DMS 273 (cell line): ENCODE data around the gene LARGE1.
A peak's percentile ranks its signal among the peaks of the same experiment; 100 is the strongest.

Experiments
- DNase-seq: peaks from one replicate; lab custom pipeline; 2025; ENCODE audit not compliant: unreplicated experiment; lab: John Stamatoyannopoulos, UW

Gene LARGE1

DNA sequence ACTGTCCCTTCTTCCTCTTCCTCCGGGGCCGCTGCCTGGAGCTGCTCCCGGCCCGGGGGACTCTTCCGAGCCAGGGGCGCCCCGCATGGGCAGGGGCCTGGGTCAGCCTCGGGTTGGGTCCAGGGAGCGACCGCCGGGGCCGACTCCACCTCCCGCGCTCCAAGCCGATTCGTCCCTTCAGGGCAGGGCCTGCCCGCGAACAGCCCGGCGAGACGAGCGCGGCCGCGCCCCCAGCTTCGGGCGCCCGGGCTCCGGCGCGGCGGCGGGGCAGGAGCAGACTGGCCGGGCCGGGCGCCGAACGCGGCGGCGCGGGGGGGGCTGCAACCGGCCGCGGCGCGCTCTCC lies at the start of gene LARGE1:
Gene LARGE1 (minus strand): TSS at position 280 of the 344 bp plus-strand sequence.
- DNase-seq = peak; percentile 57

DNA sequence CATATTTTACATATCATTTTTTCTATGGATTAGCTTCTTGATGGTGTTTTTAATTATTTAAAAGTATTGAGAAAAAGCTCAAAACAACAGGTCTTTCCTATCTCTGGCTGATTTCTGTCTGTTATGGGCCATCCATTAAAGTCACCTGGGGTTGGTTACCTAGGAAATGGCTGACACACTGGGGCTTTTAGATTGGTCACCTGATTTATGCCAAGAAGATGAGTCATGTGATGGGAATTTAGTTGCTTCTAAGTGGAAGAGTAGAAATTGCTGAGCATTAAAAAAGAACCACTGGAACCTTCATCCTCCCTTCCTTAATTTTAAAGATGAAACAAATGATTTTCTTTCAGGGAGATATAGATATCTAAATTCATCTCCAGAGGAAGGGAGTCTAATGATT lies 48.8 kb upstream of the LARGE1 start:
- DNase-seq = no peak

DNA sequence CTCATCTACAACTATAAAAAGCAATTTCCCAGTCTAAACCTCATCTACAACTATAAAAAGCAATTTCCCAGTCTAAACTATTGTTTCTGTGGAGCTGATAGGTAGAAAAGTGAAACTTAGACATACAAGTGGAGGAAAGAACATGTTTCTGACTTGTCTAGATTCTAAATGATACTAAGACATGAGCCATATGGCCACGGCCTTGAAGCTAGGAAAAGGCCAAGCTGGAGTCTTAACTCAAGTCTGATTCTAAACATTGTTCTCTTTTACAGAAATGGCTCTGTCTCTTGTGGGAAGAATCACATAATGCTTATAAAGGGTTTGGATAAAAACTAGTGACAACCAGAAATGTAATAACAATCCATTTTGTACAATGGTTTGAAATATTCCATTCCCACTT lies 43.8 kb upstream of the LARGE1 start:
- DNase-seq = no peak

DNA sequence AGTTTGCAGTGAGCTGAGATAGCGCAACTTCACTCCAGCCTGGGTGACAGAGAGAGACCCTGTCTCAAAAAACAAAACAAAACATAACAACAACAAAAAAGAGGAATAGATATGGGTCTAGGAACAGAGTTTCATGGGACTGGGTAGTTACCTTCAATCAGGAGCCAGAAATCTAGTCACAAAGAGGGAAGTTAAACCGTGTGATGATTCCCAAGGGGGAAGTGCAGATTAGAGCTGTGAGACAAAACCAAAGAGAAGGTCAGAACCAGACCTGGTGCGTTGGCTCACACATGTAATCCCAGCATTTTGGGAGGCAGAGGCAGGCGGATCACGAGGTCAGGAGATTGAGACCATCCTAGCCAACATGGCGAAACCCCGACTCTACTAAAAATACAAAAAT lies 42.1 kb upstream of the LARGE1 start:
- DNase-seq = no peak

DNA sequence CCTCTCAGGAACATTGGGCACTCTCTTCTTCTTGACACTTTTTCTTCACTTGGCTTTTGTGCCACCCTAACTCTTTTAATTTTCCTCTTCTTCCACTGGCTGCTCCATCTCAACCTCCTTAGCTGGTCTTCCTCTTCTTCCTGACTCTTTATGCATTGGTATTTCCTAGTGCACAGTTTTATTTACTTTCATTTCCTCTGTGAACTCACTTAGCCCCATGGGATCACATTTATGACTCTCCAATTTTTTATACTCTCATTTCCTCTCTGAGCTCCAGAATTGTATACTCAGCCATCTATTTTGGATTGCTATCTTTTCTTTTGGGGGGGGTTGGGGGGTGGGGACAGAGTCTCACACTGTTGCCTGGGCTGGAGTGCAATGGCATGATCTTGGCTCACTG lies 38.5 kb upstream of the LARGE1 start:
- no peak for DNase-seq

DNA sequence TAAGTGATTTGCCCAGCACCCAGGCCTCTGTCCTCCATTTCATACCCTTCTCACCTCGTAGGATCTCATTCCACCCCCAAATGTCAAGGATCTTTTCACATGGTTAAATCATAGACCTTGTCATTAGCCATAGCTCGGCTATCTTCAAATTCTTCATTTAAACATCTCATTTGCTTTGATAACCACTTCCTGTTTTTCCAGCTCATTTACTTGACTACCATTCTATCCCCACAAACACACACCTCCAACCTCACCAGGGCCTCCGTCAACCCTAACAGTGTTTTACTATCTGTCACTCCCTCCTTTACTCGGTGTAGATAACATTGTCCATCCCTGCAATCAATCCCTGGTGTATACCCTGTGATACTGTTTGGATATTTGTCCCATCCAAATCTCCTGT lies 36.8 kb upstream of the LARGE1 start:
- no peak for DNase-seq

DNA sequence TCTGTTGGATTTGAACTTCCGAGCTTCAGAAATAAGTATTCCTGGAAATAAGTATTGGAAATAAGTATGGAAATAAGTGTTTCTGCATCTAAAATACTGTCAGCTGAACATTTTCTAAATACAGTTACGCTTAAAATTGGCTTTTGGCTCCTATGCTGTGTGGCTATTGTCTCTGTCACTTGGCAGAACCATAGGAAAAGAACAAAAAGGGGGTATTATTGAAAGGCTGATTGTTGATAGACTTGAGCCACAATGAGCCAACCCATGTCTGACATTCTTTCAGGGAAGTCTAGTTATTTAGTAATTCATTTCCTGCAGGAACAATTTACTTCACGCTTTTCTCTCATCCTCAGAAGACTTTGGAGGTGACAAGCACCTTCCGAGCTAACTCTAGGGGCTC lies 32.5 kb upstream of the LARGE1 start:
- no peak for DNase-seq

DNA sequence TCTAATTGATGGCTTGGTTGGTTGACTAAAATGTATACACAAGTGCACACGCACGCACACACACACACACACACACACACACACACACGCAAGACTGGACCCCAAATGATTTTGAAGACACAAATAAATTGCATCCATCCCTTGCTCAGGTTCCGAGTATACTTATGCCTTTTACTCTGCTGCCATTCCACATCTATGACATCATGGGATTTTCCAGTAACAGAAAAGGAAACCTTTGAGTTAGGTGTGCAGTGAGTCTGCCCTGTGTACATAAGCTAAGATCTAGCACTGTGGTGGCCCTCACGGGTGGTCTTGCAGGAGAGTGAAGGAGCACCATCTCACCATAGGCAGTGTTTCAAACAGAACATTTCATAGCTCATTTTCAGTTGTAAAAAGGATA lies 20.5 kb upstream of the LARGE1 start:
- no peak for DNase-seq

DNA sequence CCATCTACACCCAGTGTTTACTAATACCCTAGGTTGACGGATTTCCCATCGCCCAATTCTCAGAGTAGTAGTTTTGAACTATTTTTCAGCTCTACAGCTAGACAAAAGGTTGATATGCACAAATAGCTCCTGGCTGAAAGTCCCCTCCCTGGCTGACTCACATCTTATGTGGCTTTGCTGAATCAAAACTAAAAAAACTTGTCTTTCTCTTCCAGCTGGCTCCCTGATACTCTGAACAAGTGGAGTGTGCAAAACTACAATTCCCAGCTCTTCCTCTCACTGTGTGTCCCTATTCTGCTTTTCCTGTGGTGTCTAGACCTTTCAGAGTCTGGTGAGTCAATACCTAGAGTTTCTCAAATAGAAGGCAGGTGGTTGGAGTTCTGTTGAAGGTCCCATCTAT lies 12.7 kb upstream of the LARGE1 start:
- DNase-seq = no peak

DNA sequence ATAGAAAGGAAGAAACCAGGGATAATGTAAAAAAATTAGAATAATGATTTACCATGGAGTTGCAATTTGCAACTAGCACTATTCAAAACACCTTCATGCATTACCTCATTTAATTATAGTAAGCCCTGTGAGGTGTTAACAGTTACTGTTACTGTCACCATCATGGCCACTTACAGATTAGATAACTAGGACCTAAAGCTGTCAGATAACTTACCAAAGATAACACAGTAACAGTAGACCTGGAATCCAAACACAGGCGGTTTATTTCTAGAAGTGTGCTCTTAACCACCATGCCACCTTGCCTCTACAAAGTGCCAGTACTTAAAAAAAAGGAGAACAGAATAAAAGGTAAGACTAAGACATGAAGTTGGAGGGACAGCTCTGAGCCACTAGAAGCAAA lies 11.1 kb upstream of the LARGE1 start:
- DNase-seq = no peak

DNA sequence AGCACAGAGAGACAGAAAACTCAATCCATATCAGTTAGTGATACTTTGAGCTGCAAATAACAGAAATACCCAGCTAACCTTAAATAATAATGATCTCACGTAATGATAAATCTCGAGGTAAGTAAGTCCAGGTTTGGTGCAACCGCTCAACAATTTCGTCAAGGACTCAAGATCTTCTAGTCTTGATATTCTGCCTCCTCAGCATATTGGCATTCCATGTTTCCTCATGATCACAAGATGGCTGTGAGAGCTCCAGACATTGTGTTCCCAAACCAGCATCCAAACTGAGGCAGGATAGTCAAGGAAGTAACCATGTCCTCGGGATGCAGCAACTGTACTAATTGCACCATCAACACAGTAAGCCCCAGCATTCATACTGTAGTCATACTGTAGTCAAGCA lies 7.5 kb upstream of the LARGE1 start:
- DNase-seq = no peak

DNA sequence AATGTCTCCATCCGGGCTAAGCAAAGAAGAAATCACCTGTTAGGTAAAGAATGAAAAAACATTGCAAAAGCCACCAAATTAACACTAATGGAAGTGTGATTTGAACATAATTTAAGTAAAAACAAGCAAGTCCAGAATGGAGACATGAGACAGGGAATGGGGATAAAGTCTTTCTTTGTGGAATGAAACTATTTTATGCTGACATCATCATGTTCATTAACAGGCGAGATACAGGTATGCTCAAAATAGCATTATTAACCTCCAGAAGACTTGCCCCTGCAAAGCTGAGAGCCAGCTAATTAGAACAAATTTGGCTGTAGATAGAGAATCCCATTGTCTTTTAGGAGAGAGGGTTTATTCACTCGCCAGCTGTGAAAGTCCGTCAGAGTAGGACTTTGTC lies 4.9 kb upstream of the LARGE1 start:
- no peak for DNase-seq

DNA sequence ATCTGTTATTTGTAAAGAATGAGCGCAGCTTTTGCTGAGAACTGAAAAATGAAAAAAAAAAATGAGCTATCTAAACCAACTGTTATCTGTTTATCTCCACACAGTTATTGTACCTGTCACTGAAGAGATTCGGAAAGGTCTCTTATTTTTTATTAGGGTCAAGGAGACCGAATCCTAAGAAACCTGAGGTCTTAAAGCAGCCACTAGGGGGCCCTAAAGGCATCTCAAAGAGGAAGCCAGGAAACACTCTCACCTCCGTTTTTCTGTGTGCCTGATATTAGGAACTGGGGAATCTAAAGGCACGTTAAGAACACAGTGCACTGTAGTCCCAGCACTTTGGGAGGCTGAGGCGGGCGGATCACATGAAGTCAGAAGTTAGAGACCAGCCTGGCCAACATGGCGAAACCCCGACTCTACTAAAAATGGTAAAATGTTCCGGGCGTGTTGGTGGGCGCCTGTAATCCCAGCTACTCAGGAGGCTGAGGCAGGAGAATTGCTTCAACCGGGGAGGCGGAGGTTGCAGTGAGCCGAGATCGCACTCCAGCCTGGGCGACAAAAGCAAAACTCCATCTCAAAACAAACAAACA lies 3.5 kb upstream of the LARGE1 start:
- peak; percentile 82 for DNase-seq

DNA sequence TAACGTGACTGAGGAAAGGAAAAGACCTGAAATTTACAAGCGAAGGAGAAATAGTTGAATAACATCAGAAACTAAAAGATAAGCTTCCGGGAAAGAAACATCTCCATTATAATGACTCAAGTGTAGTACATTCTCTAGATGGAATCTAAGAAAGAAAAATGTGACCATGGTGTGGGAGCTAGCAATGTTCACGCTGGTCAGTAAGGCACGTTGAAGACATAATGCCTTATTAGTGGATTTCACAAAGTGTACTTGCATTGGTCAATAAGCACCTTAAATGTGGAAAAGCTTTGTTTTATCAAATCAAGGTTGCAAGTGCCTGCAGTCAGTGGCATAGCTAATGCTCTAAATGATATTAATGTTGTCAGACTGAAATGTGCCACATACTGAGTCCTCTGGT lies 2.8 kb upstream of the LARGE1 start:
- no peak for DNase-seq

DNA sequence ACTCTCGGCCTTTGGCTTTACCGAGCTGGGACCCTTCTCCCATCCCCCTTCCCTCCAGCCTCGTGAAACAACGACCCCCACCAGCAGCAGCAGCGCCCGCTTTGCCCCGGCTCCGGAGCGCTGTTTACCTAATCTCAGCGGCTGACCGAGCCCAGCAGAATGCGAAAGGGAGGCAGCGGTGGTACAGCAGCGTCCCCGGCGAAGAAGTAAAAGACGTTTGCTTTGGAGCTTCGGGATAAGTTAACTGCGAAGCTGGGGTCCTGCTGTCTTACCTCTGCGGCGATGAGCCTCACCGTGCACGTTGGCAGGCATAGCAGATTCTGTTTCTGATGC lies 2.0 kb upstream of the LARGE1 start:
- peak; percentile 46 for DNase-seq

DNA sequence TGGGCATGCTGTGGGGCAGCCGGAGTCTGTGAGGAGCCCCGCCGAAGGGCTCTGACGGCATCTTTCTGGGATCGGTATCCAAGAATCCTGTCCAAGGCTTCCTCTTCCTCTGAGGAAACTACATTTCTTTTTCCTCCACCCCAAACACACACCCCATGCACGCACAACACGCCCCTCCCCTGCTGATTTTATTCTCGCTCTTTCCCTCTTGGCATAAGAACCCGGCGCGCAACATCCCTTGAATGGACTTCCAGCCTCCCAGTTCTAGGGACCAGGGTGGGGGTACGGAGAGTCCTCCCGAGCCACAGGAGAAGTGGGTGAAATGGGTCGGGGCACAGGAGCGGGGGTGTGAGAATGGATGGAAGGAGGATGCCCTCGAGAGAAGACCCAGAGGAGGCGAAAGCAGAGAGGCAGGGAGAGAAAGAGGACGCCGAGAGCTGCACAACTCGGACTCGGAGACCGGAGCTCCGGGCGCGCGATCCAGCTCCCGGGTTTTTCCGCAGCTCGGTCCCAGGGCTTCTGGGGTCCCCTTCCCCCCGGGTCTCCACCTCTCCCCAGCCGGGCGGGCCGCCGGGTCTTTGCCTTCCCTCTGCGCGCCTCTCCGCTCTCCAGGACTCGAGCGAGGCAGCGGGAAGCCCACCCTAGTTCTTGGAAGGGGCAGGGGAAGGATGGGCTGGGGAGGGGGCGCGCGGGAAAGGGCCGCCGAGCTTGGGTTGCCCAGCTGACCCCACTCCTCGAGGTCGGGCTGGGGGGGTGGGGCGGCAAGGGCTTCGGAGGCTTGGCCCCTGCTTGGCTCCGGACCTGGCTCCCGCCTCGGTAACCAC lies 1.5 kb upstream of the LARGE1 start:
- DNase-seq = peak; percentile 63

DNA sequence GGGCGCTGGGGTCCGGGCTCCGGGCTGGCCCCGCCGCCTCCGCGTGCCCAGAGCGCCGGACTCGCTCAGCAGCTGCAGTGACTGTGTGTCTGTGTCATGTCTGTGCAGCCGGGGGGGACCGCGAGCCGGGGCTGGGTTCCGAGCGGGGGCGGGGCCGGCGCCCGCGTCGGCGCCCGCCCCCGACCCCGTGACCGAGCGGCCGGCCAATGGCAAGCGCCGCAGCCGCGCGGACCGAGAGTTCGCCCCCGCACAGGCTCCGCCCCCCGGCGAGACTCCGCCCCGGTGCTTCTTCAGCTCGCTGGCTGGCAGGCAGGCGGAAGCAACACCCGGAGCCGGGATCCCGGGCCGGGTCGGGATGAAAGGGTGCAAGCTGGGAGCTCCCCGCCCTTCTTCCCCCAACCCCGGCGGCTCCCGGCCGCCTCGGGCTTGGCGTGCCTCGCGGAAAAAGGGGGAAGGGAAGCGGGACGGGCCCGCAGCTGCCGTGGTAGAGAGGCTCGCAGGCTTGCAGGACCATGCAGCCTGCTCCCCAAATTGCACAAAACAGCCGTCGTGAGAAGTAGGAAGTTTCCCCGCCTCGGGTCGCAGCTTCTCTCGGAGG lies 750 bp upstream of the LARGE1 start:
- DNase-seq = peak; percentile 96

DNA sequence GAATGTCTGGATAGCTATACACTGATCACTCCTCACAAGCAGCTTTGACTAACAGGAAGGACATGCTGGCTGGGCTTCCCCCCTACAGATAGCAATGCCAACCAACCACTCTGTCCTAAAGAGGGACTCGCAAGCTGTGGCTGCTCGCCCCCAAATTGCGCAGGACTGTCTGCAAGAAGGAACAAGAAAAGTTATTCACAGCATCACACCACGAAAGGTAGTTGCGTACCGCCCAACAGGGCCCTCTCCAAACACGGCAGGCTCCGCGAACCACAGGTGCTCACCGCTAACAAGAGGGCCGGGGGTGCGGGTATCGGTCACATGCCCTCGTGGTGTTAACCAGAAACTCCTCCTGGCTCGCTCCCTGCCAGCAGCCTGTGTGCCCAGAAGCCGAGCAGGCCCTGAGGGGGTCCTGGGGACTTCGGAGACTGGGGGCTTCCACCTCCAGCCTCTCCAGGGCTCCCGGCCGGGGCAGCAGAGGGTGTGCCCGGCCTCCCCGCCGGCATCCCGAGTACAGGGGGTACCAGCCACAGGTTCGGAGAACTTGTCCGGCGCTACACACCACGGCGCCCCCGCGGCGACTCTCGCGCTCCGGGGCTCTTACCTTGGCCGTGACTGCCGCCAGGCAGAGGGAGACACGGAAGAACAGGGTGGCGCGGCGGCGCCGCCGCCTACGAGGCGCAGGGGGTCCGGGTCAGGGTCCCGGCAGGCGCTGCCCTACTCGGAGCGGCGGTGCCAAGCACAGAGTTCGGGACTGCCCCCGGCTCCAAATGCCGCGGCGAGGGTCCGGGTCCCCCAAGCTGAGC lies 682 bp downstream of the LARGE1 start:
- DNase-seq = peak; percentile 38

DNA sequence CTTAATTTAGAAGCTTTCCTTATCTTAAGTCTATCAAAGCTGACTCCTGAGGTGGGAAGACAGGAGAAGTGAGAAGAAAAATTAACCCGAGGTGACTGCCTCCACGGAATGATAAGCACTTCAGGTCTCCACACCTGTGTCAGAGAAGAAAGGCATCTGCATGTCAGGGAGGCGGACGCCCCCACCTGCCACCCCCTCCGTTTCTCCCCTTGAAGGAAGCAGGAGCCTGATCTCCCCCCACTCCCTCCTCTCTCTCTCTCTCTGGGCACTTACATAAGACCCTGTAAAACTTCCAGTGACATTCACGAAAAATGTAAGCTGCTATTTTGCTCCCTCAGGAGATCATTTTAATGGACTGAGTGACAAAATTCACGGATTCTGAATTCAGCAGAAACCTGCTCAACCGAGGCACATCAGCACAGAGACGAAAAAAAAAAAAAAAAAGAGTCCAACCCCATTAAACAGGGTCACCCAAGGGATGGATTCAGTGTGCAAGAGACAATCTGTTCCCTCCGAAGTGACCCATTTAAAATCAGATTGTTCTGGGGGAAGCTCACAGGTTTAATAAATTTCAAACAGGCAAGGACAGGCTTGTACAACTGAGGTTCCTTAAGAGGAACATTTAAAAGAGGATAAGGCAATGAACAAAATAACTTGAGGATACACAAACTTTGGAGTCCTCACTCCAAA lies 1.5 kb downstream of the LARGE1 start:
- DNase-seq = no peak

DNA sequence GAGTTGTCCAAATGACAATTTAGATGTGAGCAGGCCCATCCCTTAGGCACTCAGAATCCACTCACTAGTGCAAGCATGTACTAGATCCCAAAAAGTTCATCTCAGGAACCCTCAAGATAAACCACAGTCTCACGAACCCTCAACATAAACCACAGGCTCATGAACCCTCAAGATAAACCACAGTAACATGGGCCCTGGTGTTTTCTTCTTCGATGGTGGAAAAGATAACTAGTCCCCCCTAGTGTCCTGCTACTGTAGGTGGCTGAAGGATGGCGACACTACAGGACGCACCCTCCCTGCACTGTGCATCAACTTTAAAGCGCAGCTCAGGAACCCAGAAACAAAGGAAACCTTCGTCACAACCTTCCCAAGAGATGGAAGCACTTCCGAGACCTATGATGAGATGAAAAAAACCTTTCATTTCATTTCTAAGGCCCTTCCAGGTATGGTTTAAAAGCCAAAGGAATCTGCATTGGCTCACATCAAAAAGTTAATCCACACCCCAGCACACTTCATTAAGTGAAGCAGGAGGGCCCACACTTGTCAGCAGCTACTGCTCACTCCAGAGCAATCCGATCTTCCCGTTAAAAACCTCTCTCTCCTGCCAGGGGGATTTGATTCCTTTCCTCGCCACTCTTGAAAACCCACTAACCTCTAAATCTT lies 2.4 kb downstream of the LARGE1 start:
- peak; percentile 33 for DNase-seq

DNA sequence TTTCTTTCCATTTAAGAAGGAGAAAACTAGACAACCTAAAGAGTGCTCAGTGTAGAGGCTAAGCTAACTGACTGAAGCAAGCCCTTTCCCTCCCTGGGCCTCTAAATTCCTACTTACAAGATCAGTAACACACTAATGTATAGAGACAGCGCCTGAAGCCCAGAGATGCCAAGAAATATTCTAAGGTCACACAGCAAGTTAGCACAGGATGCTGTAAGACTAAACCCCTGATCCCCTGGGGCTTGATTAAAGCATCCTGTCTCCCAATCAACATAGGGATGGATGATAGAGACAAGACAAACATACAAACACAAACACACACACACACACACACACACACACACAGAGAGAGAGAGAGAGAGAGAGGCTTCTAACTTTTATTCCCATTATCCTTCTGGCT lies 5.6 kb downstream of the LARGE1 start:
- DNase-seq = no peak
